MM.1S (cell line): ENCODE data around the gene DENND4A.

Experiments
- EZH2 ChIP-seq: fragments of 300-600 bp; sonication (generic); optimal IDR thresholded peaks from 2 replicates; pipeline ENCODE3; 2017; ENCODE audit warnings: low read depth, mild to moderate bottlenecking, antibody characterized with exemption, low read length, mixed read lengths
- TF ChIP-seq, protein P1 (sequence below): fragments of 300-600 bp; sonication (generic); IDR thresholded peaks from 2 replicates; pipeline ENCODE4 v1.5.1; 2016; ENCODE audit warnings: antibody characterized with exemption, low read length, mixed read lengths

GRCh38 chr15:65680544-65680943, 111.5 kb downstream of the DENND4A start:
- no peak for TF ChIP-seq EZH2
- TF ChIP-seq, protein P1, sequence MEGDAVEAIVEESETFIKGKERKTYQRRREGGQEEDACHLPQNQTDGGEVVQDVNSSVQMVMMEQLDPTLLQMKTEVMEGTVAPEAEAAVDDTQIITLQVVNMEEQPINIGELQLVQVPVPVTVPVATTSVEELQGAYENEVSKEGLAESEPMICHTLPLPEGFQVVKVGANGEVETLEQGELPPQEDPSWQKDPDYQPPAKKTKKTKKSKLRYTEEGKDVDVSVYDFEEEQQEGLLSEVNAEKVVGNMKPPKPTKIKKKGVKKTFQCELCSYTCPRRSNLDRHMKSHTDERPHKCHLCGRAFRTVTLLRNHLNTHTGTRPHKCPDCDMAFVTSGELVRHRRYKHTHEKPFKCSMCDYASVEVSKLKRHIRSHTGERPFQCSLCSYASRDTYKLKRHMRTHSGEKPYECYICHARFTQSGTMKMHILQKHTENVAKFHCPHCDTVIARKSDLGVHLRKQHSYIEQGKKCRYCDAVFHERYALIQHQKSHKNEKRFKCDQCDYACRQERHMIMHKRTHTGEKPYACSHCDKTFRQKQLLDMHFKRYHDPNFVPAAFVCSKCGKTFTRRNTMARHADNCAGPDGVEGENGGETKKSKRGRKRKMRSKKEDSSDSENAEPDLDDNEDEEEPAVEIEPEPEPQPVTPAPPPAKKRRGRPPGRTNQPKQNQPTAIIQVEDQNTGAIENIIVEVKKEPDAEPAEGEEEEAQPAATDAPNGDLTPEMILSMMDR: no peak
